ENCODE measurements around the gene COL27A1. TPM values are rescaled to one million over a fixed set of nuclear protein-coding genes. Genes with fewer than 3 reads are reported as not detected.

COL27A1 gene
- total RNA-seq, 1 donor from 2014 or later = 20.3 TPM

GRCh38 chr9:114284316-114285060, 129.2 kb downstream of the COL27A1 start:
- Mint-ChIP-seq H3K4me1 (peaks cover 34% of the 10 kb centered on the region), H3K9me3 (no peaks in the 10 kb centered on the region), H3K27ac (ENCODE audit: unreplicated experiment) (no peak overlapping the region), H3K4me3 (no peak overlapping the region), H3K36me3 (ENCODE audit: low read depth) (no peaks in the 10 kb centered on the region), H3K27me3 (ENCODE audit: low read depth) (no peaks in the 10 kb centered on the region)
- TF ChIP-seq CTCF (conservative IDR thresholded peaks at IDR 0.05) = no peak
- no peak for DNase-seq (ENCODE audit: low read depth, low spot score)

GRCh38 chr9:114285166-114285867, 130.0 kb downstream of the COL27A1 start:
- no peak for DNase-seq (ENCODE audit: low read depth, low spot score)
- Mint-ChIP-seq H3K36me3 (ENCODE audit: low read depth) (no peaks in the 10 kb centered on the region), H3K27me3 (ENCODE audit: low read depth) (no peaks in the 10 kb centered on the region), H3K27ac (ENCODE audit: unreplicated experiment) (no peak overlapping the region), H3K4me1 (peaks cover 34% of the 10 kb centered on the region), H3K9me3 (no peaks in the 10 kb centered on the region), H3K4me3 (no peak overlapping the region)
- no peak for TF ChIP-seq CTCF (conservative IDR thresholded peaks at IDR 0.05)

GRCh38 chr9:114286146-114286679, 130.9 kb downstream of the COL27A1 start:
- DNase-seq (ENCODE audit: low read depth, low spot score) = no peak

GRCh38 chr9:114287001-114287762, 131.8 kb downstream of the COL27A1 start:
- no peaks in the 10 kb centered on the region for H3K27me3 Mint-ChIP-seq (ENCODE audit: low read depth)
- no peak for TF ChIP-seq CTCF (conservative IDR thresholded peaks at IDR 0.05)
- H3K9me3 Mint-ChIP-seq = no peaks in the 10 kb centered on the region
- H3K27ac Mint-ChIP-seq (ENCODE audit: unreplicated experiment) = no peak overlapping the region
- H3K4me3 Mint-ChIP-seq = no peak overlapping the region
- H3K36me3 Mint-ChIP-seq (ENCODE audit: low read depth) = peaks cover 2% of the 10 kb centered on the region
- peaks cover 27% of the 10 kb centered on the region for H3K4me1 Mint-ChIP-seq
- no peak for DNase-seq (ENCODE audit: low read depth, low spot score)

More at GRCh38 chr9:114286146-114286679, 130.9 kb downstream of the COL27A1 start:
- TF ChIP-seq CTCF (conservative IDR thresholded peaks at IDR 0.05) = no peak
- Mint-ChIP-seq H3K27me3 (ENCODE audit: low read depth) (no peaks in the 10 kb centered on the region), H3K4me1 (peaks cover 33% of the 10 kb centered on the region), H3K27ac (ENCODE audit: unreplicated experiment) (peak overlapping the region; percentile 65), H3K4me3 (no peak overlapping the region), H3K9me3 (no peaks in the 10 kb centered on the region), H3K36me3 (ENCODE audit: low read depth) (peaks cover 2% of the 10 kb centered on the region)

- Mint-ChIP-seq H3K27ac (ENCODE audit: unreplicated experiment) (no peak overlapping the region), H3K27me3 (ENCODE audit: low read depth) (no peaks in the 10 kb centered on the region), H3K4me3 (no peak overlapping the region), H3K4me1 (peaks cover 24% of the 10 kb centered on the region), H3K36me3 (ENCODE audit: low read depth) (peaks cover 3% of the 10 kb centered on the region), H3K9me3 (no peaks in the 10 kb centered on the region)
- no peak for DNase-seq (ENCODE audit: low read depth, low spot score)
- no peak for TF ChIP-seq CTCF (conservative IDR thresholded peaks at IDR 0.05)
Observed at GRCh38 chr9:114287763-114288192, 132.4 kb downstream of the COL27A1 start.
